ENCODE data around the gene FZR1.

DNA sequence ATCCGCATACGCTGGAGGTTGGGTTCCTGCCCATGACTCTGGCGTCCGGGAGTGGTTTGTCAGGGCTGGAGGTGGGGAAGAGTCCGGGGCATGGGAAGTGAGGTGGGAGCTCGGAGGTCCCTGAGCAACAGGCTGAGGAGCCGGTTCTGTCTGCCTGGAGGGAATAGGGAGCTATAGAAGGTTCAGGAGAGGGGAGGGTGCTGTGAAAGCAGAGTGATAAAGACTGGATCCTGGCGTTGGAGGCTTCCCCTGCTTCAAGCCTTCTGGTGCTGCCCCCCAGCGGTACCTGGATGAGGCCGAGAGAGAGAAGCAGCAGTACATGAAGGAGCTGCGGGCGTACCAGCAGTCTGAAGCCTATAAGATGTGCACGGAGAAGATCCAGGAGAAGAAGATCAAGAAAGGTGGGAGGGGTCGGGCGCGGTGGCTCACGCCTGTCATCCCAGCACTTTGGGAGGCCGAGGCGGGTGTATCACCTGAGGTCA is 69.2 kb downstream of the FZR1 start:
- TF ChIP-seq MAX (IDR thresholded peaks at IDR 0.05) (no peak), EP300 (IDR thresholded peaks at IDR 0.05; ENCODE audit: borderline replicate concordance in 1 of 2, low read depth in 2 of 2, low read length in 2 of 2) (no peak), CTCF (IDR thresholded peaks at IDR 0.05; ENCODE audit: control extremely low read depth in 1 of 3, insufficient read depth in 1 of 3, low read depth in 1 of 3, low read length in 3 of 3) (peak; percentile 67 to 71 (median 68)), MAFK (IDR thresholded peaks at IDR 0.05; ENCODE audit: low read depth, low read length) (no peak), POLR2A (IDR thresholded peaks at IDR 0.05; ENCODE audit: control extremely low read depth in 1 of 2, low read depth in 2 of 2, low read length in 2 of 2) (no peak)
